Stimulated activated CD4-positive, alpha-beta T cell treated with anti-CD3 and anti-CD28 coated beads, Interleukin-2, amount 100 ng/mL, for 24 hours (primary cell): Measurements from ENCODE around the gene LPCAT1.
"Not testable (repeated sequence)": the region's sequence is repeated elsewhere in the genome, so short reads cannot be mapped to it uniquely, and the experiment has no call there.

ENCODE experiments used
- DNase-seq, 2 donors: peaks; one replicate each; pipeline ENCODE4 v3.0.0-alpha.2; 2020

Gene LPCAT1

GRCh38 chr5:1476181-1476966 lies 47.4 kb downstream of the LPCAT1 start:
- DNase-seq = no peak

DNA sequence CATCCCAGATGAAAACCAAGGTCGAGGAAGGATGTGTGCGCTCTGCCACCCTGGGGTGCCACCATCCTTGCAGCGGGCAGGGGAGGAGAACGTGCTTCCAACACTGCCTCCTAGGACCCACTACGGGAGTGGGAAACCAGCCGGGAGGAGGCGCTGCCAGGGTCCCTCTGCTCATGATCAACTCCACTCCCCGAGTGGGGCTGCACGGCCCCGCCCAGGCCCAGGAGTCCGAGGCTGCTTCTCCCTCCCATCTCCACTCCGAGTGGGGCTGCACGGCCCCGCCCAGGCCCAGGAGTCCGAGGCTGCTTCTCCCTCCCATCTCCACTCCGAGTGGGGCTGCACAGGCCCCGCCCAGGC lies 48.2 kb downstream of the LPCAT1 start:
- not testable (repeated sequence) for DNase-seq

DNA sequence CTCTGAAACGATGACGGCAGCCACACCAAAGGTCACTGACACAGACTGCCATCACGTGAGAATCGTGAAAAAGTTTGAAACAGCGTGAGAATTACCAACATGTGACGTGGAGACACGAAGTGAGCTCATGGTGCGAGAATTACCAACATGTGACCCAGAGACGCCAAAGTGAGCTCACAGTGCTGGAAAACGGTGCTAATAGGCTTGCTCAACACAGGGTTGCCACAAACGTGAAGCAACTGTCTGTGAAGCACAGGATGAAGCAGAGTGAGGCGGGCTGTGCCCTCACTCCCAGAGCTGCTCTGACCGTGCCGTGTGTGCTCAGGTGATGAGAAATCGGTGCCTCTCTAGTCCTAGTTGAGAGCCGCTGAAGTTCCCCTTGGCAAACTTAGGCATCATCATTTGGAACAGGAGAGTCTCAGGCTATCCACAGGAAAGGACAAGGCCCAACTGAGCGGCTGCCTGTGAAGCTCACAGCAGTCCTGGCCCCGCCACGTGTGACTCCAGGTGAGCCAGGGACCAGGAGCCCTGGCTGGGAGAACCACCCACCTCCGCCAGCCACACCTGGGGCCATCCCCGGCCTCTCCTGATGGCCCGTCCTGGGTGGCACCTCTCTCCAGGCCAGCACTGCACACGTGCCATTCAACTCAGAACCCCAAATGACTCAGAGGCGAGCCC lies 48.8 kb downstream of the LPCAT1 start:
- no peak for DNase-seq

GRCh38 chr5:1474183-1474839 lies 49.4 kb downstream of the LPCAT1 start:
- no peak for DNase-seq

- no peak for DNase-seq
Observed at GRCh38 chr5:1473746-1474145, 50.0 kb downstream of the LPCAT1 start.

DNA sequence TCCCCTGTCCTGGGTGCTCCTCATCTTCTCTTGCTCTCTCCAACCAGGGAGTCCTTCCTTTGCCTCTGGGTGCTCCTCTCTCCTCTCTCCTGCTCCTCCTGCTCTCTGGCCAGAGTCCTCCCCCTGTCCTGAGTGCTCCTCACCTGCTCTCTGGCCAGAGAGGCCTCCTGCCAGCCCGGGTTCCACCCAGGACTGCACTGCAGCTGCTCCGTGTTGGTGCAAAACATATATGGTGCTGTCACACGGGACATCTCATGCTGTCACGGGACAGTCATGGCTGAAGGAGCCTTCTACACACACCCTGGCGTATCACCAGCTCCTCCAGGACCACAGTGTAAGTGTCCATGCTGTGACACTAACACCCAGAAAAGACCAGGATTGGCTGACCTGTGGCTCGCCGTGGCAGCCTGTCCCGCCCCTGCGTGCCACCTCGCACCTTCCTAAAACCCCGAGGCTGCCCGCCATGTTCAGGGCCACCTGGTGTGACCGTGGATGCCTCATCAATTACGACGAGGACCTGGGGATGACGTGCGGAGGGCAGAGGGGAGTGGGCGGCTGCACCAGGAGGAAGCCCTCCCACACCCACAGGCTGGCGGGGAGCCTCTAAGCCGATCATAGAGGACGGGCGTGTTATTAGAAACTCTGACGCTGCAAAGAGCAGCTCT lies 50.7 kb downstream of the LPCAT1 start:
- DNase-seq = no peak

DNA sequence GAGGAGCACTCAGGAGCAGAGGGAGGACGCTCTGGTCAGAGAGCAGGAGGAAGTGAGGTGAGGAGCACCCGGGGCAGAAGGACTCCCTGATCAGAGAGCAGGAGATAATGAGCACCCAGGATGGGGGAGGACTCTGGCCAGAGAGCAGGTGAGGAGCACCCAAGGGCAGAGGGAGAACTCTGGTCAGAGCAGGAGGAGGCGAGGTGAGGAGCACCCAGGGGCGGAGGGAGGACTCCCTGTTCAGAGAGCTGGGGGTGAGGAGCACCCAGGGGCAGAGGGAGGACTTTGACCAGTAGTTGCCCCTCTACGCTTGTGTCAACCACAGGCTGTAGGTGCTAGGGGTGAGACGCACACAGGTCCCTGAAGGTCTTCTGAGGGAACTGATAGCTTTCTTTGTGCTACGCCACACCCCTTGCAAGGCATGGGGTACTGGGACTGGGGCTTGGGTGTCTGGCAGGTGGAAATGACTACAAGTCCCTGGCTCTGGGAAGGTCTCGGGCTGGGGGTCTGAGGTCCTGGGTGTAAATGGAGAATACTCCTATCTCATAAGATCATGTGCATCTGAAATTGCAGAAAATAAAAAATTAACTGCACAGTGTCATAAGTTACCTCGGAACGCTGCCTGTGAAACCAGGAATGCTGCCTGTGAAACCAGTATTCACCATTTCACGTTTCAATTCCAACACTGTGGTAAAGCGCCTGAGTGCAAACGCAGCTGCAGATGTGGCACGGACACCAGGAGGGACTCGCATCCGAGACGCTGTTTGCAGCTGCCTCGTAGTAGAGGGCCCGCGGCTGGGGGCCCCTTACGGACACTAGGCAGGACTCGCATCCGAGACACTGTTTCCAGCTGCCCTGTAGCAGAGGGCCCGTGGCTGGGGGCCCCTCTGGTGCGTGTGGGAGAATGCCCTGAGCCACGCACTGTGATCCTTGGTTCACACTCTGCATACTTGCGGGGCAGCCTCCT lies 51.5 kb downstream of the LPCAT1 start:
- no peak for DNase-seq

GRCh38 chr5:1471240-1471853 lies 52.4 kb downstream of the LPCAT1 start:
- DNase-seq = no peak

GRCh38 chr5:1470762-1471211 lies 53.0 kb downstream of the LPCAT1 start:
- no peak for DNase-seq

DNA sequence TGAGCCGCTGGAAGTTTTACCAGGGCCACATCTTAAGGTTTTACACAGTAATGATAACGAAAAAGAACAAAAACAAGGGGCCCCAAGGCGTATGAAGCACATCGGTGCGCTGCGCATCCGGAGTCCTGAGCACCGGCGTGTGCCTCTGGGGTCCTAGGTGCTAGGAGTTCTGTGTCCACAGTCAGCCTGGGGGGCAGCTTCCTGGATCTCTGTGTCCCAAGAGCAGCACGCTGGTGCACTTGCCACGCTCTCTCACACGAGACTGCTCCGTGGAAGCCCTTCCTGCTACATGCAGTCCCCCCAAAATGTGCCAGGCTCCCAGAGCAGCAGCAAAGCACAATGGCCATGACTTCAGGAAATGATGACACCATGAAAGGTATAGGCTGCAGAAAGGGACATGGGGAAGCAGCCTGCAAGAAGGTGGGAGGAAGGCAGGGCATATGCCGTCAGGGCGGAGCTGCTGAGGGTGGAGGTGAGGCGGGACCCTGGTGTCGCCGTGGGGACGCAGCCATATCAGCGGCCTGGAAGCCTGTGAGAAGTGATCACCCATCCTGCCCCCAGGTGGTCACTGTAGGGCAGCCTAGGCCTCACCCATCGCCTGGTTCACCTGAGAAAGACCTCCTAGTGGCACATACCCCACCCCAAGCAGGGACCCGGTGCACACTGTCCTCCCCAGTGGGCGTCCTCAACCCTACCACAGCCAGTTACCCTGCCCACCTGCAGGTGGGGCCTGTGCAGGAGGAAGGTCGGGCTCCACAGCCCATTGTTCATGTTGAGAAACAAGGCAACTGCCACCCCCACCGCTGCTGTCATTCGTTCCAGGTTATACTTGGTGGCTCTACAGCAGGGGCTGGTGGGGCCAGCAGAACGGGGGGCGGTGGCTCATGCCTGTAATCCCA lies 54.9 kb downstream of the LPCAT1 start:
- peak in 1 of 2 donors; percentile 1 for DNase-seq

DNA sequence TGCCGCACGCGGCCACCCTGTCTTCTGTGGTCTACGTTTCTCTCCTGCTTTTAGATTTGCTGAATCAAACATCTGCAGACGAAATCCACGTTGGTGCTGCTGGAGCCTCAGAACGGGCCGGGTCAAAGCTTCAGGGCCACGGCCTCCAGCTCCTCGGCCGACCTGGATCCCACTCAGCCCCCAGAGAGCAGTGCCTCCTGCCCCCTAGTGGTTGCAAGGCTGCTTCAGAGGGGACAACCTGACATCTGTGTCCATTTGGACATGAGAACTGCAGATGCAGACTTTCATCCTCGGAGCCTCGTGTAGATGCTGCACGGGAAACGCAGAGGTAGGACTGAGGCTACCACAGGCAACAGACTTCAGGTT lies 55.5 kb downstream of the LPCAT1 start:
- DNase-seq = peak in 1 of 2 donors; percentile 37

- no peak for DNase-seq
Observed at GRCh38 chr5:1467341-1468246, 56.2 kb downstream of the LPCAT1 start.

GRCh38 chr5:1466631-1467265 lies 57.0 kb downstream of the LPCAT1 start:
- DNase-seq = peak in 1 of 2 donors; percentile 0

DNA sequence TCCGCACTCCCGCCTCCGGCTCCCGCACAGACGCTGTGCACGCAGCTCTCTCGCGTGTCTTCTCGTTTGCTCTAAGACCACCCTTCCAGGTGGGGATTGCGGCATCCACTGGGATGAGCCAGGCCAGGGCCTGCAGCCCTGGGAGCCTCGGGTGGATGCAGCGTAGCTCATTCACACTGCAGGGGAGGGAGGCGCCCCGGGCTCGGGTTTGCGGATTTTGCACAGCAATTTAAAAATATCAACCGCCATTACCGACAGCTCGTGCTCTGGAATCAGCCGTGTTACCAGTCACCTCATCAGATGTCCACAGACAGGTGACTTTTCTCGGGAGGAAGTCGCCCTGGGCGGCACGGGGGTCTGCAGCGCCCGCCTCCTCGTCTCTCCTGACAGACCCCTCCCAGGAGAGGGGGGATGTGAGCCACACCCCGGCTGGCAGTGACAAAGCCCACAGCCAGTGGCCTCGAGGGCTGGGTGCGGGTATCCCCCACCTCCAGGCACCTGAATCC lies 57.7 kb downstream of the LPCAT1 start:
- DNase-seq = no peak

- DNase-seq = no peak
Observed at GRCh38 chr5:1465117-1465516, 58.6 kb downstream of the LPCAT1 start.

GRCh38 chr5:1464511-1464910 lies 59.2 kb downstream of the LPCAT1 start:
- no peak for DNase-seq

GRCh38 chr5:1464096-1464446 lies 59.7 kb downstream of the LPCAT1 start:
- no peak for DNase-seq

DNA sequence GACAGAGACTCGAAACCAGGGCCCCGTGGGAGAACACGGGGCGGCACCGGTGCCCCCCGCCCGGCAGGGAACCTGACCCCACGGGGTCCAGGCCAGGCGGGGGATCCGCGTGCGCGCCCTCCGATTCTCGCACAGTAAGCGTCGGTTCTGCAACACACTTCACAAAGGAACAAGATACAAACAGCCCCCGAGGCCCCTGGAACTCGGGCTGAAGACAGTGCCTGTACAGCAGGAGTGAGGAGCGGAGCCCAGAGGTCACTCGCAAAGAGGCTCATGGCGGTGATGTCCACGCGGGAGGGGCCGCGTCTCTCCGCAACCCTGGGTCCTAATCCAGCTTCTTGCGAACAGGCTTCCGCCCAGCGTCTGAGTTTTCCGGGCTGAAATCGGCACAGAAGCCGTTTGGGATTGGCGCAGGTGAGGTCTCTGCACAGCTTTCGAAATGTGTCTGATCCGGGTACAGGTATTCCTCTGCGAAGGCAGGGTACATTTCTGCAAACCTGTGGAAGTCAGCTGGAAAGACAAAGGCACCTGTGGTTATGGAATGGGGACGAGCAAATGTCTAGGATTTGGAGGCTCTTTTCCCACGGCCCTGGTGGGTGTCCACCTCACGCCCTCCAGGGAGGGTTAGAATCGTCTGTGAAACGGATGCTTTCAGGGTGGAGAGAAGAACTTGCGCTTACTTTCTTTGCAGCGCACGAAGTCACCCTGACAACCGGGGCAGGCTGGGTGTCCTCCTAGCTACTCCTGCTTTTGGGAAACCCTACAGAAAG lies 60.2 kb downstream of the LPCAT1 start:
- no peak for DNase-seq
